SU-DHL-6 (cell line): ENCODE results near the gene C2CD4C.

Experiments
- EZH2phosphoT487 ChIP-seq: fragments of 200-600 bp; sonication (generic), shearing (Covaris generic); conservative IDR thresholded peaks from 2 replicates; pipeline ENCODE4 v1.6.1; 2018; ENCODE audit warnings: mild to moderate bottlenecking, antibody characterized with exemption, low read length, moderate library complexity, mixed read lengths
- TF ChIP-seq, protein P1 (sequence below): fragments of 200-600 bp; sonication (generic); IDR thresholded peaks from one replicate; pipeline ENCODE4 v1.5.1; 2017; ENCODE audit warnings: antibody characterized with exemption, mild to moderate bottlenecking, low read length, moderate library complexity; ENCODE audit not compliant: insufficient read depth, poor library complexity, severe bottlenecking

DNA sequence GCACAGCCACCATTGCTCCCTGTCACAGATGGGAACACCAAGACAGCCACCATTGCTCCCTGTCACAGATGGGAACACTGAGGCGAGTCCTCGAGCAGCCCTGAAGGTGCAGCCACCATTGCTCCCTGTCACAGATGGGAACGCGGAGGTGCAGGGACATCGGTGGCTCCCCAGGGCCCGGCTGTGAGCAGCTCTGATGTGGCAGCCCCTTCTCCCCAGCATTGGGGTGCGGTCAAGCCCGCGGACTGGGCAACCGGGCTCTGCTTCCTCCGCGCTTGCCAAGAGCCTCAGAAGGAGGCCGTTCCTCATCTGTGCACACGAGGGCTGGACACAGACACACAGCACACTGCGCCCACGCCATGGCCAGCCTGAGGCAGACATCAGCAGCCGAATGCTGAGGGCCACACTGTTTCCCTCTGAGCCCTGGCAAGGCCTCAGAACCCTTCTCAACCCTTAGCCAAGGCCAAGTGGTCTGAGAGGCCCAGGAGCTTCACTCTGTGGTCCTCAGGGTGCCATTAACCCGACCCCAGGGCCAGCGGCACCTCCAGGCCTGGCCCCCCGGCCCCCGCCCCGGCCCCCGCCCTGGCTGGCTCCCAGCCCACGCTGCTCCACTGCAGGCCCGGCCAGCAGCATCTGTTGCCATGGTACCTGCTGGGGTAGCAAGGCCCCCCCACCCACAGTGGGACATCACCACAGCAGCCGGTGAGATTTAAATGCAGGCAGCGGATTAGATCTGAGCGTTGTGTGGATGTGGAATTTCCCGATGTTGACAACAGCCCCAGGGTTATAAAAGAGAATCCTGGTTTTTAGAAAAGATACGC, 18.4 kb downstream of the C2CD4C start:
- TF ChIP-seq, protein P1, sequence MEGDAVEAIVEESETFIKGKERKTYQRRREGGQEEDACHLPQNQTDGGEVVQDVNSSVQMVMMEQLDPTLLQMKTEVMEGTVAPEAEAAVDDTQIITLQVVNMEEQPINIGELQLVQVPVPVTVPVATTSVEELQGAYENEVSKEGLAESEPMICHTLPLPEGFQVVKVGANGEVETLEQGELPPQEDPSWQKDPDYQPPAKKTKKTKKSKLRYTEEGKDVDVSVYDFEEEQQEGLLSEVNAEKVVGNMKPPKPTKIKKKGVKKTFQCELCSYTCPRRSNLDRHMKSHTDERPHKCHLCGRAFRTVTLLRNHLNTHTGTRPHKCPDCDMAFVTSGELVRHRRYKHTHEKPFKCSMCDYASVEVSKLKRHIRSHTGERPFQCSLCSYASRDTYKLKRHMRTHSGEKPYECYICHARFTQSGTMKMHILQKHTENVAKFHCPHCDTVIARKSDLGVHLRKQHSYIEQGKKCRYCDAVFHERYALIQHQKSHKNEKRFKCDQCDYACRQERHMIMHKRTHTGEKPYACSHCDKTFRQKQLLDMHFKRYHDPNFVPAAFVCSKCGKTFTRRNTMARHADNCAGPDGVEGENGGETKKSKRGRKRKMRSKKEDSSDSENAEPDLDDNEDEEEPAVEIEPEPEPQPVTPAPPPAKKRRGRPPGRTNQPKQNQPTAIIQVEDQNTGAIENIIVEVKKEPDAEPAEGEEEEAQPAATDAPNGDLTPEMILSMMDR, result no peak
- no peak for TF ChIP-seq EZH2phosphoT487
